Body of pancreas (tissue), 4 donors: ENCODE results near the gene CDK14.

Experiments
- POLR2A ChIP-seq, 3 donors: fragments of 450-650 bp; IDR thresholded peaks; one replicate each; pipeline ENCODE4 v1.6.1; 2016; ENCODE audit warnings: antibody characterized with exemption in 3 of 3, mild to moderate bottlenecking in 2 of 3
- TF ChIP-seq, protein P1 (sequence below), 7 experiments: fragments of 450-650 bp in 4 of 7; fragments of 200-600 bp in 3 of 7; sonication (generic) in 3 of 7; IDR thresholded peaks; one replicate each; pipeline ENCODE4 v1.5.1; 2016 to 2019; ENCODE audit warnings: antibody characterized with exemption in 7 of 7

DNA sequence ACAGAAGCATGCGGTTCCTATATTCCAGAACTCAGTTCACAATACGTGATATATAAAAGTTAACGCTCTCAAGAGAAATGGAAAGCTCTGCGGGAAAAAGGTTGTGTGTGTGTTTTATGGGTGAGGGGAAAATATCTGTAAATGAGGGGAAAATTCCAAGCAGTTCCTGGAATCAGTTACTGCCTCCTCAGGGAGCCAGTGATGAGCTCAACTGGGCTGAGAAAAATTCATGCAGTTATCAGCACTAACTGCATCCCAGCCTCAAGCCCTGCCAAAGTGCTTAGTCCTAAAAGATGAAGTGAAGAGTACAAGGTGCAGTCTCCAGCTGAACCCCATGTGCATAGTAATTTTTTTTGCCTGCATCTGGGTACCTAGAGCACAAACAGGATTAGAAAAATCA, 191.9 kb downstream of the CDK14 start:
- TF ChIP-seq, protein P1, sequence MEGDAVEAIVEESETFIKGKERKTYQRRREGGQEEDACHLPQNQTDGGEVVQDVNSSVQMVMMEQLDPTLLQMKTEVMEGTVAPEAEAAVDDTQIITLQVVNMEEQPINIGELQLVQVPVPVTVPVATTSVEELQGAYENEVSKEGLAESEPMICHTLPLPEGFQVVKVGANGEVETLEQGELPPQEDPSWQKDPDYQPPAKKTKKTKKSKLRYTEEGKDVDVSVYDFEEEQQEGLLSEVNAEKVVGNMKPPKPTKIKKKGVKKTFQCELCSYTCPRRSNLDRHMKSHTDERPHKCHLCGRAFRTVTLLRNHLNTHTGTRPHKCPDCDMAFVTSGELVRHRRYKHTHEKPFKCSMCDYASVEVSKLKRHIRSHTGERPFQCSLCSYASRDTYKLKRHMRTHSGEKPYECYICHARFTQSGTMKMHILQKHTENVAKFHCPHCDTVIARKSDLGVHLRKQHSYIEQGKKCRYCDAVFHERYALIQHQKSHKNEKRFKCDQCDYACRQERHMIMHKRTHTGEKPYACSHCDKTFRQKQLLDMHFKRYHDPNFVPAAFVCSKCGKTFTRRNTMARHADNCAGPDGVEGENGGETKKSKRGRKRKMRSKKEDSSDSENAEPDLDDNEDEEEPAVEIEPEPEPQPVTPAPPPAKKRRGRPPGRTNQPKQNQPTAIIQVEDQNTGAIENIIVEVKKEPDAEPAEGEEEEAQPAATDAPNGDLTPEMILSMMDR (IDR thresholded peaks at IDR 0.05) = no peak
- no peak for TF ChIP-seq POLR2A (IDR thresholded peaks at IDR 0.05)
